Chondrocyte (in vitro differentiated cells): Measurements from ENCODE around the gene ABCF1. TPM values are rescaled to one million over a fixed set of nuclear protein-coding genes. Genes with fewer than 3 reads are reported as not detected.

Experiments
- DNase-seq: peaks from one replicate; pipeline ENCODE4 v3.0.0; 2021; ENCODE audit warnings: mixed read lengths, low spot score
- H3K27ac Mint-ChIP-seq: one replicate; pipeline ENCODE4 v1.8.0; 2021; ENCODE audit warnings: mild to moderate bottlenecking, moderate library complexity, mixed read lengths; ENCODE audit not compliant: unreplicated experiment
- H3K27me3 Mint-ChIP-seq: 2 replicates; pipeline ENCODE4 v1.8.0; 2021; ENCODE audit warnings: low read depth, mixed read lengths
- H3K36me3 Mint-ChIP-seq: 2 replicates; pipeline ENCODE4 v1.8.0; 2021; ENCODE audit warnings: low read depth, mixed read lengths
- H3K4me1 Mint-ChIP-seq: 2 replicates; pipeline ENCODE4 v1.8.0; 2021; ENCODE audit warnings: low read depth, mild to moderate bottlenecking, mixed read lengths
- H3K4me3 Mint-ChIP-seq: one replicate; pipeline ENCODE4 v1.8.0; 2021; ENCODE audit warnings: mild to moderate bottlenecking, moderate library complexity, mixed read lengths; ENCODE audit not compliant: unreplicated experiment
- H3K9me3 Mint-ChIP-seq: 2 replicates; pipeline ENCODE4 v1.8.0; 2021; ENCODE audit warnings: low read depth, mixed read lengths
- microRNA-seq: library from miRNA; unstranded; fragments of <30 nt; microRNA quantifications from one replicate; pipeline ENCODE4 v1.2.0, GENCODE V29; 2020; ENCODE audit warnings: borderline number of aligned reads
- total RNA-seq: library from RNA; stranded (reverse); gene quantifications from 3 replicates; pipeline ENCODE4 v1.2.1, GENCODE V29; 2021
- TF ChIP-seq, protein P1 (sequence below): fragments of 200-600 bp; sonication (generic); IDR thresholded peaks from 2 replicates; pipeline ENCODE4 v1.5.0; 2021; ENCODE audit warnings: antibody characterized with exemption, mild to moderate bottlenecking, moderate library complexity

The ABCF1 gene
- total RNA-seq, 1 donor from 2014 or later: 53.0 TPM

- no peak overlapping the region for H3K4me3 Mint-ChIP-seq
- TF ChIP-seq, protein P1, sequence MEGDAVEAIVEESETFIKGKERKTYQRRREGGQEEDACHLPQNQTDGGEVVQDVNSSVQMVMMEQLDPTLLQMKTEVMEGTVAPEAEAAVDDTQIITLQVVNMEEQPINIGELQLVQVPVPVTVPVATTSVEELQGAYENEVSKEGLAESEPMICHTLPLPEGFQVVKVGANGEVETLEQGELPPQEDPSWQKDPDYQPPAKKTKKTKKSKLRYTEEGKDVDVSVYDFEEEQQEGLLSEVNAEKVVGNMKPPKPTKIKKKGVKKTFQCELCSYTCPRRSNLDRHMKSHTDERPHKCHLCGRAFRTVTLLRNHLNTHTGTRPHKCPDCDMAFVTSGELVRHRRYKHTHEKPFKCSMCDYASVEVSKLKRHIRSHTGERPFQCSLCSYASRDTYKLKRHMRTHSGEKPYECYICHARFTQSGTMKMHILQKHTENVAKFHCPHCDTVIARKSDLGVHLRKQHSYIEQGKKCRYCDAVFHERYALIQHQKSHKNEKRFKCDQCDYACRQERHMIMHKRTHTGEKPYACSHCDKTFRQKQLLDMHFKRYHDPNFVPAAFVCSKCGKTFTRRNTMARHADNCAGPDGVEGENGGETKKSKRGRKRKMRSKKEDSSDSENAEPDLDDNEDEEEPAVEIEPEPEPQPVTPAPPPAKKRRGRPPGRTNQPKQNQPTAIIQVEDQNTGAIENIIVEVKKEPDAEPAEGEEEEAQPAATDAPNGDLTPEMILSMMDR: peak; percentile 23
- no peak overlapping the region for H3K27ac Mint-ChIP-seq
- no peaks in the 10 kb centered on the region for H3K27me3 Mint-ChIP-seq
- H3K9me3 Mint-ChIP-seq: no peaks in the 10 kb centered on the region
- H3K36me3 Mint-ChIP-seq: peaks cover 15% of the 10 kb centered on the region
- H3K4me1 Mint-ChIP-seq: no peaks in the 10 kb centered on the region
- DNase-seq: no peak
Observed at GRCh38 chr6:30640481-30640880, 69.2 kb downstream of the ABCF1 start.

GRCh38 chr6:30641048-30641447 lies 69.8 kb downstream of the ABCF1 start:
- Mint-ChIP-seq H3K36me3 (peaks cover 12% of the 10 kb centered on the region), H3K4me1 (peaks cover 3% of the 10 kb centered on the region)

More at GRCh38 chr6:30641048-30641447, 69.8 kb downstream of the ABCF1 start:
- no peak for DNase-seq
- H3K4me3 Mint-ChIP-seq: no peak overlapping the region
- TF ChIP-seq, protein P1: no peak
- H3K9me3 Mint-ChIP-seq: no peaks in the 10 kb centered on the region
- H3K27ac Mint-ChIP-seq: no peak overlapping the region
- H3K27me3 Mint-ChIP-seq: no peaks in the 10 kb centered on the region

Small RNAs within 50 kb of the gene (microRNA-seq; reads per million reads assigned to microRNA genes)
- 126 reads per million, percentile 59 among the genes with 10 or more reads in this experiment for gene MIR877

Other genes starting within 250 kb of the ABCF1 start
- gene TRIM39, start 244.5 kb upstream of the ABCF1 start, total RNA-seq: 12.5 to 14.8 TPM (median 13.7 TPM) in 3 replicates
- 38.4 to 41.8 TPM (median 39.7 TPM) in 3 replicates for gene RPP21, start 226.3 kb upstream of the ABCF1 start, total RNA-seq
- 89.9 to 93.8 TPM (median 93.2 TPM) in 3 replicates for gene HLA-E, start 81.9 kb upstream of the ABCF1 start, total RNA-seq
- 57.7 to 76.7 TPM (median 61.5 TPM) in 3 replicates for gene GNL1, start 15.0 kb upstream of the ABCF1 start, total RNA-seq
- 8.6 to 13.6 TPM (median 9.9 TPM) in 3 replicates for gene PRR3, start 14.1 kb upstream of the ABCF1 start, total RNA-seq
- 57.1 to 64.5 TPM (median 58.2 TPM) in 3 replicates for gene PPP1R10, start 45.8 kb downstream of the ABCF1 start, total RNA-seq
- 23.3 to 25.4 TPM (median 24.7 TPM) in 3 replicates for gene MRPS18B, start 46.4 kb downstream of the ABCF1 start, total RNA-seq
- gene ATAT1, start 55.4 kb downstream of the ABCF1 start, total RNA-seq: 11.4 to 18.7 TPM (median 12.5 TPM) in 3 replicates
- gene C6orf136, start 75.7 kb downstream of the ABCF1 start, total RNA-seq: 11.5 to 18.3 TPM (median 13.4 TPM) in 3 replicates
- 20.4 to 29.6 TPM (median 22.6 TPM) in 3 replicates for gene DHX16, start 101.6 kb downstream of the ABCF1 start, total RNA-seq
- 99.9 to 171 TPM (median 165 TPM) in 3 replicates for gene PPP1R18, start 115.2 kb downstream of the ABCF1 start, total RNA-seq
- gene NRM, start 119.5 kb downstream of the ABCF1 start, total RNA-seq: 18.6 to 26.3 TPM (median 20.0 TPM) in 3 replicates
- gene MDC1, start 145.8 kb downstream of the ABCF1 start, total RNA-seq: 25.5 to 33.5 TPM (median 33.1 TPM) in 3 replicates
- 681 to 975 TPM (median 692 TPM) in 3 replicates for gene TUBB, start 148.9 kb downstream of the ABCF1 start, total RNA-seq
- 66.8 to 72.7 TPM (median 69.1 TPM) in 3 replicates for gene FLOT1, start 171.2 kb downstream of the ABCF1 start, total RNA-seq
- gene IER3, start 173.1 kb downstream of the ABCF1 start, total RNA-seq: 332 to 354 TPM (median 333 TPM) in 3 replicates